ENCODE measurements around the gene CYP2E1.
"Not testable (repeated sequence)": the region's sequence is repeated elsewhere in the genome, so short reads cannot be mapped to it uniquely, and the experiment has no call there.

CYP2E1 gene

DNA sequence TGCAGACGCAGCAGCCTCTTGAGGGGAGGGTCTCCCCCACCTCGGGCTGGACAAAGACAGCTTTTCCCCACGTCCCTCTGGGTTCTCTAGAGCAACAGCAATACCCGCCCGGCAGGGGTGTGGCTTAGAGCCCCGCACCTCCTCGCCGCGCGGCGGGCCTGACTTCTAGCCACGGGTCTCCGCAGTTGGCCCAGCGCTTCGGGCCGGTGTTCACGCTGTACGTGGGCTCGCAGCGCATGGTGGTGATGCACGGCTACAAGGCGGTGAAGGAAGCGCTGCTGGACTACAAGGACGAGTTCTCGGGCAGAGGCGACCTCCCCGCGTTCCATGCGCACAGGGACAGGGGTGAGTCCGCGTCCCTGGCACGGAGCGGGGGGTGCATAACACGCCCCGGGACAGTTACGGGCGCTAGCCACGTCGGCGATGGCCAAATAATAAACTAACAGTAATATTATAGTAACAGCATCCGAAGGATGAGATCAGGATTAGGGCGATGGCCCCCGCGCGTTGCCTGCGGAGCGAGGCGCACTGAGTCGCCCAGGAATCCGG is 1.2 kb downstream of the CYP2E1 start:
- in situ Hi-C loops (cut with MboI; ENCODE audit: low sequenced_read_pairs), result no loop called here

DNA sequence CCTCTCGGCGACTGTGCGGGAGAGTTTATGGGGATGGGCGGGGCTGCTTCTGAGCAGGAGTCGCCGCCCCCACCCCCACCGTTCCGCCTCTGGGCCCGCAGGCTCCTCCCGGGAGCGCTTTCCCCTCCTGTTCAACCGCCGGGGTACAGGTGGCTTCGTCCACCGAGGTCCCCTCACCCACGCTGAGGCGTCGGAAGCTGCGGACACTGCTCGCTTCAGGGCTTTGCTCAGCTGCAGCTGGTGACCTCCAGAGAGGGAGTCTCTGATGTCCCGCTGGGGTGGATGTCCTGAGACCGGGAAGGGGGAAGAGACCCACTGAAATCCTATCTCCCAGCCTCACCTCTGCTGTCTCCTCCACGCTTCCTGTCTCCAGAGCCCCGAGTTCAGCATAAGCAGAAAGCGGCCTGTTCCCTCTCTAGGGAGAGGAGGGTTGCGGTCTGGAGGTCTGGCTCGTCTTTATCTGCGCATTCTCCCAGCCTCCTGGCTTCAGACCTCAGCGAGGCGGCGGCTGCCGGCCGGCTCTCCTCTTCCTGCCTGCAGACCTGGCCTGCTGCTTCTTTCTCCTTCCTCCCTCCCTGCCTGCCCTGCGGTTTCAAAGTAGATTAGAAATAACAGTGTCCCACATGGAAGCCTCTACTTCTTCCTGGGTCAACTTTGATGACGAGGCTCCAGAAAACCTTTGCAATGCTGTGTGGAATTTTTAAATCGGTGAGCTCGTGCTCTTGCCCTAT is 1.8 kb downstream of the CYP2E1 start:
- in situ Hi-C loops (cut with MboI; ENCODE audit: low sequenced_read_pairs), result no loop called here

DNA sequence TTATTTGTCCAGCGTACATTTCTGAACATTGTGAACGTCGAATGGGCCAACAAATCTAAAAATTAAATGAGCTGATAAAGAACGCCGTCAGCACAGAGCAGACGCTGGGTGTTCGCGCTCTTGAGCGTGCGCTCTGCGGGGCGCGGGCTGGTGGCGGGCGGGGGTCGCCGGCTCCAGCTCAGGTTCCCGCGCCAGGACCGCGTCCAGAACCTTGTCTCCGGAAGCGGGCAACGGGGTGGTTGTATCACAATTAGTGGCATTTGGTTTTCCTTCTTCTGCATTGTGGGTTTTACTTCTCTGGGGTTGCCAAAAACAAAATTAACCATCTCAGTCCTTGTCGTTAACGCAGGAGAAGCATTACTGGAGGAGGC is 2.4 kb downstream of the CYP2E1 start:
- in situ Hi-C loops (cut with MboI; ENCODE audit: low sequenced_read_pairs), result no loop called here

DNA sequence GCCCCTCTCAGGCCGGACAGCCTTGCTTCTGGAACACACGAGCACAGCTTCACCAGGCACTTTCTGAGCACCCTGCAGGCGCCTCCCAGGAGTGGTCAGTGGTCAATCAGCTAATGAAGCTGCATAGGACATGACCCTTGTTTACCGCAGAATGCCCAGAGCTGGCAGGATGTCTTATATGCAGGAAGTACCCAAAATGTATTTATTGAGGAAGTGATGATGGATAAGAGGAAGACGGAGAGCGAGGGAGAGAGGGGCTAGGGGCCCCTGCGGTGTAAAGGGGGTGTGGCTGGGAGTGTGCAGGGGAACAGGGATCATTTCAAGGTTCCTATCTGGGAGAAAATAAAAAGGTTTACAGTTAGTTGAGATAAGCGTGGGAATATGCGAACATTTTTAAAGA is 3.3 kb downstream of the CYP2E1 start:
- in situ Hi-C loops (cut with MboI; ENCODE audit: low sequenced_read_pairs), result no loop called here

DNA sequence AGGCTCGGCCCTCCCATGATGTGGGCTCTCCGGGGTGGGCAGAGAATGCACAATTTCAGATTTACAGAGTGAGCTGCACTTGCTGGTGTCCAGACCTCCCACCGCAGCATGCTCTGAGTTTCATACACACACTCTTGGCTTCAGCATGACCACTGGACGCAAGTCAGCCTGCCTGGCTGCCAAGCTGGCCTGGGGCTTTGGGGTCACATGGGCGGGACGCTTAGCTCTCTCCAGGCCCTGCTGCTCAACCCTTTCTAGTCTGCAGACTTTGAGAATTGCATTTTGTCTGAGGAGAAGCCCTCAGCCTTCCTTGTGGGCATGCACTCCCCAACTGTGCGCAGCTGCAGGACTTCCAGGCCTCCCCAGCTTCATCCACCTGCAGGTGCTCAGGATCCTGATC is 5.7 kb downstream of the CYP2E1 start:
- in situ Hi-C loops (cut with MboI; ENCODE audit: low sequenced_read_pairs), result no loop called here

DNA sequence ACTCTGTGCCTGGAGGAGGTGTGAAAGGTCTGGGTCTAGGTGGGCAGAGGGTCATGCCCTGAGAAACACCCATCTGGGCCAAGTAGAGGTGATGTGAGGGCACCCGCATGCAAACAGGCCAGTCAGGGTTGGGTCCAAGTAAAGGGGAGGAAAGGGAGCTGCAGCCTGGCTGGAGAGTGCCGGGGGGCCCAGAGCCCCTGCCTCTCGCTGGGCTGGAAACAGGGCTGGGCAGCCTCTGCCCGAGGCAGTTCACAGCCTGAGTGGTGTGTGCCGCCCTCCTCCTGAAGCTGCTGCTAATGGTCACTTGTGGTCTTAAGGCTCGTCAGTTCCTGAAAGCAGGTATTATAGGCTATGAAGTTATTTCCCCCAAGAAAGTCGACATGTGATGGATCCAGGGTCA is 7.3 kb downstream of the CYP2E1 start:
- in situ Hi-C loops (cut with MboI; ENCODE audit: low sequenced_read_pairs), result no loop called here

DNA sequence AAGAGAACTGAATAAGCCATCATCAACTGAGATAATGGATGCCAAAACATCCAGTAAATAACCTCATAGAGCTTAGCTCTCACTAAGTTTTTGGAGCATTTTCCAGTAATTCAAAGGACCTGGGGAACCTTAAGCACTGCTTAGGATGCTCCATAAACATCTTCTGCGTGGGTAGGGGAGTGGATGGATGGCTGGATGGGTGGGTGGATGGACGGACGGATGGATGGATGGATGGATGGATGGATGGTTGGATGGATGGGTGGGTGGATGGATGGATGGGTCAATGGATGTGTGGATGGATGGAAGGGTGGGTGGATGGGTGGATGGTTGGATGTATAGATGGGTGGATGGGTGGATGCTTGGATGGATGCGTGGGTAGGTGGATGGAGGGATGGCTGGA is 9.0 kb downstream of the CYP2E1 start:
- in situ Hi-C loops (cut with MboI; ENCODE audit: low sequenced_read_pairs), result no loop called here

DNA sequence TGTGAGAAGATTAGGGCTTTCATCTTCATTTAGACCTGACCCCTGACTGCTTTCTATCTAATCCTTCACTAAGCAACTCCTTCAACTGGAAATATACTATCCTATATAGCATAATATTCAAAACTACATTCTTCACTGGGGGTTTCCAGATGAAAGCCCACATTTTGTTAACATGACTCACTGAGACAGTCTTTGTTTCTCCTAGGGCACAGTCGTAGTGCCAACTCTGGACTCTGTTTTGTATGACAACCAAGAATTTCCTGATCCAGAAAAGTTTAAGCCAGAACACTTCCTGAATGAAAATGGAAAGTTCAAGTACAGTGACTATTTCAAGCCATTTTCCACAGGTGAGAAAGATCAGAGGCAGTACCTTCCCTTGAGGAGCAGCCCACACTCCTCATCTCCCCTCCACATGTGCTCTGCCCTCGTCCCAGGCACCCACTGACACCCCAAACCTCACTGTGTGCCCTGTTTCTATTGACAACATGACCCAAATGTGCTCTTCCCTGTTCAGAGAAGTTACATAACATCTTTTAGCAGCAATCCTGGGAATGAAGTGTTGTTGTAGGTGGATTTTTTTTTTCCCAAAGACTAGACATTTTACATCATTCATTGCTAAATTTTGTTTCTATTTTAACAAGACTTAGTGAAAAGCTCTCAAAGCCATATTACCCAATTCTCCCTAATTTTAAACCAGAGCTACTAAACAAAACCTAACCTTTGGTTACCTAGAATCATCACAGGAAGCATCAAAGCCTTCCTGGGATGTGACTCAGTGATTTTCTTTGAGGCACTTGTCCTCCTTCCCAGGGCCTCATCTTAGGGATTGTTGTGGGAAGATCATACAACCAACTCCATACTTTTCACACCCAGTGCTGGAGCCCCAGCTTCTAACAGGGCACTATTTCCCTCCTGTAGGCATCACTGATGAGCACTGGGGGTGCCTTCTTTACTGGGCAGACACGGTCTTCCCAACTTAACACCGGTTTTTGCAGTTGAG is 10.7 kb downstream of the CYP2E1 start:
- in situ Hi-C loops (cut with MboI; ENCODE audit: low sequenced_read_pairs), result no loop called here

DNA sequence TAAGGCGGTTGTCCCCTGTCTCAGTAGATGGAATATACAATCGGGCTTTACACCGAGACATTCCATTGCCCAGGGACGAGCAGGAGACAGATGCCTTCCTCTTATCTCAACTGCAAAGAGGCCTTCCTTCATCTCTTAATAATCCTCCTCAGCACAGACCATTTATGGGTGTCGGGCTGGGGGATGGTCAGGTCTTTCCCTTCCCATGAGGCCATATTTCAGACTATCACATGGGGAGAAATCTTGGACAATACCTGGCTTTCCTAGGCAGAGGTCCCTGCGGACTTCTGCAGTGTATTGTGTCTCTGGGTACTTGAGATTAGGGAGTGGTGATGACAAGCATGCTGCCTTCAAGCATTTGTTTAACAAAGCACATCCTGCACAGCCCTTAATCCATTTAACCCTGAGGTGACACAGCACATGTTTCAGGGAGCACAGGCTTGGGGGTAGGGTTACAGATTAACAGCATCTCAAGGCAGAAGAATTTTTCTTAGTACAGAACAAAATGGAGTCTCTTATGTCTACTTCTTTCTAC is 14.3 kb downstream of the CYP2E1 start:
- in situ Hi-C loops (cut with MboI; ENCODE audit: low sequenced_read_pairs), result not testable (repeated sequence)

DNA sequence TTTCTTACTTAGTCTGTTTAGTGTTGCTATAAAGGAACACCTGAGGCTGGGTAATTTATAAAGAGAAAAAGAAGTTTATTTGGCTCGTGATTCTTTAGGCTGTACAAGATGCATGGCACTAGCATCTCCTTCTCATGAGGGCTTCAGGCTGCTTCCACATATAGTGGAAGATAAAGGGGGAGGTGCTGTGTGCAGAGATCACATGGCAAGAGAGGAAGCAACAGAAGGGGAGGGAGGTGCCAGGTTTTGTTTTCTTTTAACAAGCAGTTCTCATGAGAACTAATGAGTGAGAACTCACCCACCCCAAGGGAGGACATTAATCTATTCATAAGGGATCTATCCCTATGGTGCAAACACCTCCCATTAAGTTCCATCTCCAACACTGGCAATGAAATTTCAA is 17.3 kb downstream of the CYP2E1 start:
- in situ Hi-C loops (cut with MboI; ENCODE audit: low sequenced_read_pairs), result no loop called here

DNA sequence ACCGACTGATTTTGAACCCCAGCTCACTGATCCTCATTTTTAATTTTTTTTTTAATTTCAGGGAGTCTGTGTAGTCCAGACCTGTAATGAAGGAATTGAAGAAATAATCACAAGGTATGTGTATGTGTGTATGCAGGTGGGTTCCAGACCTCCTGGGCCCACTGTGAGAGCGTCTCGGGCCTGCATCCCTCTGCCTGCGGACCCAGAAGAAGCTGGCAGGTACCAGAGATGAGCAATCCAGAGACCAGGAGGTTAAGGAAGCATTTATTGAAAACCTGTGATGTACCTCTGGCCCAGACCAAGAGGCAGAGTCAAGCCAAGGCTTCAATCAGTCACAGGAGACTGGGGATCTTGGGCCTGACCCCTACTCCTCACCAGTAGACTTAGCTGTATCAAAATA is 27.4 kb downstream of the CYP2E1 start:
- in situ Hi-C loops (cut with MboI; ENCODE audit: low sequenced_read_pairs), result no loop called here

DNA sequence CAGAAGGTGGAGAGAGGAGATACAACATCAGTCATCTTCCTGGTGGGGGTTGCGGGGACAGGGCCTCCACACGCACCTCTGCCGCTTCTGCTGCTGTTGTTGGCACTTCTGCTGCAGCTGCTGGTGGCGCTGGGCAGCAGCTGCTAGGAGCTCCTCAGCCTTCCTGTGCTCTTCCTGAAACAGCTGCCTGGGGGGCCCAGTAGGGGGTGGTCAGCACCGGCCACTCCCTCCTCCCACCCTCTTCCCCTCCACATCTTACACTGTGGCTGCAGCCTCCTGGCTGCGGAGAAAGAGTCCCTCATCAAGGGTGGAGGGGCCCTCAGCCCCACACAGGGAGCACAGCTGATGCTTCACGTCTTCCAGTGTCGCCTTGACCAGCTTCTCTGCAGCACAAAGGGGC is 28.4 kb downstream of the CYP2E1 start:
- in situ Hi-C loops (cut with MboI; ENCODE audit: low sequenced_read_pairs), result no loop called here

DNA sequence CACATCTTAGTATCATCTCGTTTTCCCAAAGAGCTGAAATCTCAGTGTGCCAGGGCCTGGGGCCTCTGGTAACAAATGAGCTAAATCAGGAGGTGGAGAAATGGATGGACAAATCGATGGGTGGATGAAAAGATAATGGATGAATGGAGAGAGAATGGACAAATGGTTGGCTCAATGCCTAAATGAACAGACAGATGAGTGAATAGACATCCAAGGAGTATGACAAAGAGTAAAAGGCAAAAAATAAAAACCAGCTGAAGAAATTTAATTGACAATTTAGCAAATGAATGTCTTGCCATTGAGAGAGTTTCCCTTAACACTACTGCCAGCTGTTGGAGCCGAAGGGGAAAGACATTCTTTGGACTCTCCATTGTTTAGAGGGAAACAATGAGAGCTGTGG is 30.2 kb downstream of the CYP2E1 start:
- in situ Hi-C loops (cut with MboI; ENCODE audit: low sequenced_read_pairs), result no loop called here

DNA sequence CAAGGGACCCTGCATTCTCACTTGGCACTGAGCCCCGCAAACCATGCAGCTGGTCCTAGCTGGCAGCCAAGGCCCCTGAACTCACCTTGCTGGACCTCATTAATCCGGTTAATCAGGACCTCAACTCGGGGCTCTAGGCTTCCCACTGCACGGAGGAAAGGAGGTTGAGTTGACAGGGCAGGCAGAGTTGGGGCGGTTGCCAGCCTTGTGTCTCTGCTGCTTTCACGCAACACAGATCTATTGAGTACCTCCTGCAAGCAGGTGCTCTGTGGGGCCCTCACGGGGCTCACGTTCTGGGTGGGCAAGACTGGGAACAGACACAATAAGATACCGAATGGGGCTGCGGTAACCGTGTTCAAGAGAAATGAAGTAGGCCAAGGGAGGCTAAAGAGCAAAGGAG is 32.1 kb downstream of the CYP2E1 start:
- in situ Hi-C loops (cut with MboI; ENCODE audit: low sequenced_read_pairs), result no loop called here

DNA sequence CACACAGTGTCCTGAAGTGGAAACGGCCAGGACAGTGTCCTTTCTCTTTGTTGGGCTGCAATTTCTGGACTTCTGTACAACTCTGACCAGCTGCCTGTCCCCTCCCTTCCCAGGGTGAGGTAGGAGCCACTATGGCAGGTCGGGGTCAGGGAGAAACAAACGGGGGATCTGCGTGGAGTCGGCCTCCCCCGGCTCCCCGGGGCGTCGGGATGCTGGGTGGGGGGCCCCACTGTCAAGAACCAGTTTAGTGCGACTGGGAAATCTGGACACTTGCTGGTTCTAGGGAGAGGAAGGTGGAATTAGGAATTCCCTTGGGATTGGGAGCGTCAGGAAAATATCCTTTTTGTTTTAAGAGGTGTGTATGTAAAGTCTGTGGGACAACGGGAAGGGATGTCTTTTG is 37.7 kb downstream of the CYP2E1 start:
- in situ Hi-C loops (cut with MboI; ENCODE audit: low sequenced_read_pairs), result no loop called here

DNA sequence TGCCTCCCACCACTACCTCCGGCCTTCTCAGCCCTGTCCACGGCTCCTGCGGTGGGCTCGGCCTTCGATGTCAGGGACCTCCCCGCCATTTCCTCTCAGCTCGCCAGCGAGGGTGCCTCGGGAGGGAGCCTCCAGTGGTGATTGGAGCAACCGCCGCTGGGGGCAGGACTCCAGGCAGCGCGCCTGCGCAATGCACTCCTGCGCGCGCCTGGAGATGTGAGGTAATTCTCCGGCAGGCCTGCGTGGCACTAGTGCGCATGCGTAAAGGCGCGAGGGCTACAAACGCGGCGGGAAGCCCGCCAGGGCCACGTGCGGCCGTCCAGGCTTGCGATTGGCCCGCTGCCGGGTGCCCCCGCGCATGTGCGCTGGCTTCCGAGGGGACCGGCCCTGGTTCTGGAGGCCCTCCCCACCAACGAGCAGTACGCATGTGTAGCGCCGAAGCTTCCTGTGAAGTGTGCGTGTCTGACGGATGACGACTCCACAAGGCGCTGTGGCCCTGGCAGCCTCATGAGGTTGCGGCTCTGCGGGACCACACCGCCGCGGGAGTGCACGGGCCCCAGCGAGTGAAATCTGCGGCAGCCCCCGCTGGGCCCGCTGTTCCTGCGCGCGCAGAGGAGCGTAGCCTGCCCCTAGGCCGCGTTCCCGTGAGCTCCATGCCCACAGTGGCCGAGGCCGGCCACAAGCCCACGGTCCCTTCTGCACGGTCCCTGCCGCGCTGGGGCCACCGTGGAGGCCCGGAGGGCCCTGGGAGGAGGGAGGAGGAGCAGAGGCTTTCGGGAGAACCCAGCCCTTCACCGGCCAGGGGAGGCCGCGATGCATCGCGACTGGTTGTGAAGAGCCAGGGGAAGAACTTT is 38.5 kb downstream of the CYP2E1 start, which contains the start of gene SYCE1:
Gene SYCE1, minus strand, starts transcription at position 143 of the 854 bp plus-strand sequence. Its CDS starts 54 bp downstream, at position 89.
- in situ Hi-C loops (cut with MboI; ENCODE audit: low sequenced_read_pairs), result no loop called here

DNA sequence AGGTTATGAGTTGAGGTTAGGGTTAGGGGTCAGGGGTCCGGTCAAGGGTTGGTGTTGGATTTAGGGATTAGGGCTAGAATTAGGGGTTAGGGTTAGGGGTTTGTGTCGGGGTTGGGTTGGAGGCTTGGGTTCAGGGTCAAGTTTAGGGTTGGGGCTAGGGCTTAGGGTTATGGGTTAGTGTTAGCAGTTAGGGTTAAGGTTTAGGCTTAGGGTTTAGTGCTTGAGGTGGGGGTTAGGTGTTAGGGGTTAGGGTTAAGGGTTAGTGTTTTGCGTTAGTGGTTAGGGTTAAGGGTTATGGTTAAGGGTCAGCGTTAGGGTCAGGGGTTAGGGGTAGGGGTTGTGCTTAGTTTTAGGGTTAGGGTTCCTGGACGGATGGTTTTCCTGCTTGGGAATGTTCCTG is 40.0 kb downstream of the CYP2E1 start:
- in situ Hi-C loops (cut with MboI; ENCODE audit: low sequenced_read_pairs), result no loop called here

DNA sequence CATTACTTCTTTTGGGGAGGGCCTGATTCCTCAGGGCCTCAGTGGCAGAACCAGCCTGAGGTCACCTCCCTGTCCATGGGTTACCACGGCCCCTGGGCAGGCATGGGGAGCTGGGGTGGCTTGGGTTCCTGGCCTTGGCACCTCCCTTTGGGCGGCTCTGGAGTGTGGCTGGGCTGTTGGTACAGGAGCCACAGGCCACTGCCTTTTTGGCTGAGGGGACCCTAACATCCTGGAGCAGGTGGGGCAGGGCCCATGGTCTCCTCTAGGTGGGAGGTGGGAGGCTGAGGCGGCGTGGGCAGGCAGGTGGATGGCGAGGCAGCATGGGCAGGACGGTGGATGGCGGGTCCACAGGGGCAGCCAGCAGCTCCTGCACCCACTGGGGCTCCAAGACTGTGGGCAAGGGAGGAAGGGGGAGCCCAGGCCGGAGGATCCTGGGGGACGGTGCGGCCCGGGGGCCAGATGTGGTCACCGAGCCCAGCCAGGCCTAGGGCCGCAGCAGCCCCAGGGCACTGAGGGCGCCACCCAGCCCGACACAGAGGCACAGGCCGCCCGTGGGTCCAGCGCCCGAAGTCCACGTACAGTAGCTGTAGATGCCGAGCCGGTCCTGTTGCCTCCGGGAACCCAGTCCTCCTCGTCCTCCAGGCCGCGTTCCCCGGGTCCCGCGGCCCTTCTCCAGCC is 40.6 kb downstream of the CYP2E1 start:
- in situ Hi-C loops (cut with MboI; ENCODE audit: low sequenced_read_pairs), result no loop called here

DNA sequence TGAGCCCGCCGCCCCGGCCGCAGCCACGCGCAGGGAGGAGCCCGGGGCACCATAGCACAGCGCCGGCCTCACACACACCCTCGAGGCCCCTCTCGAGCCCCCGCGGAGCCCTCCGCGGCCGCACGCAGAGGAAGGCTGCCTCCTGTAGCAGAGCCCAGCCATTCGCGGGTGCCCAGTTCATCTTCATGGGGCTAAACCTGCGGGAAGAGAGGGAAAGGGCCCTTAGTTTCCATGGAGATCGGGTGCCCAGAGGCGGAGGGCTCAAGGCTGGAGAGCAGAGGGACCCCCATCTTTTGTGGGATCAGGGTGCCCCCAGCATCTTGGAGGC is 41.1 kb downstream of the CYP2E1 start:
- in situ Hi-C loops (cut with MboI; ENCODE audit: low sequenced_read_pairs), result no loop called here

All from hTERT RPE-1 (cell line).